Omental fat pad (tissue), 4 donors: ENCODE results near the gene GRM8. TPM values are rescaled to one million over a fixed set of nuclear protein-coding genes. Genes with fewer than 3 reads are reported as not detected.
A peak's percentile ranks its signal among the peaks of the same experiment; 100 is the strongest.

Experiments used
- ATAC-seq: fragments of 150-250 bp; one replicate; pipeline ENCODE4 v1.9.1; 2016; ENCODE audit warnings: mild to moderate bottlenecking, moderate library complexity; ENCODE audit not compliant: low FRiP score
- DNase-seq: peaks from one replicate; pipeline ENCODE4 v3.0.0-alpha.2; 2019; ENCODE audit warnings: low spot score
- CTCF ChIP-seq, 3 donors: fragments of 450-650 bp; IDR thresholded peaks; one replicate each; pipeline ENCODE4 v1.5.1; 2016 to 2017; ENCODE audit warnings: antibody characterized with exemption in 3 of 3, mild to moderate bottlenecking in 3 of 3, moderate library complexity in 2 of 3
- total RNA-seq, 4 donors: library from RNA; depleted of rRNA; stranded (reverse); fragments of >200 nt; gene quantifications; one replicate each; pipeline ENCODE4 v1.1.0, GENCODE V29; 2016

The GRM8 gene
- total RNA-seq, 4 donors from 2014 or later, result not detected

DNA sequence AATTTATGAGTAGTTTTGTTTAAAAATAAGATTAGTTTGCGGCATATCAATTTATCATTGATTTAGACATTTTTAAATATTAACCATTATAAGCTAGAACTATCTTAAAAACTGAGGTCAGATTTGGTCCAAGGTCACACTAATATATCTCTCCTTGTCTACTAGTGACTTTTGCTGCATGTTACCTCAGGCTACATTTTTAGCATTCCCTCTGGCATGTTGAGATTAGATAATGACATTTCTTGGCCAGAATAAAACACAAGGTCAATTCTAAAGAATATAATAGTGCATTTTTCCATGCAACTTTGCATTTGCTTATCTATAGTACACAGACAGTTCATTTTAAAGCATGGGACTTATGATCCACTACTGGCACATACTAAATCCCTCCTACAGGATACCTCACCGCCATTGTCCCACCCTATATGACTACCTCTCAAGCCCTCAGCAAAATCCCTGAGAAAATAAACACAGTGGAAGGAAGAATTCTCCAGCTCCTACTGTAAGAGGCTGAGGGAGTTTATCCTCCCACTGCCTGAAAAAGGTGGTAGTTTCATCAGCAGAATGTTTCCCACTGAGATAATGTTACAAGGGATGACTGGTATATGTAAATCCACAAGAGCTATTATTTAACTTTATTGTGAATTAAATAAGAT is 816.4 kb downstream of the GRM8 start:
- DNase-seq (no peak), ATAC-seq (no peak)
- TF ChIP-seq CTCF (IDR thresholded peaks at IDR 0.05), result no peak

GRCh38 chr7:126426652-126427051 is 826.1 kb downstream of the GRM8 start:
- no peak for TF ChIP-seq CTCF (IDR thresholded peaks at IDR 0.05)
- no peak for ATAC-seq
- no peak for DNase-seq

GRCh38 chr7:126424985-126425384 is 827.8 kb downstream of the GRM8 start:
- DNase-seq, result no peak
- TF ChIP-seq CTCF (IDR thresholded peaks at IDR 0.05), result no peak
- no peak for ATAC-seq

GRCh38 chr7:126419047-126419446 is 833.7 kb downstream of the GRM8 start:
- ATAC-seq, result no peak
- no peak for TF ChIP-seq CTCF (IDR thresholded peaks at IDR 0.05)
- DNase-seq, result no peak

GRCh38 chr7:126411821-126412383 is 840.8 kb downstream of the GRM8 start:
- ATAC-seq (peak; percentile 51), DNase-seq (no peak)
- no peak for TF ChIP-seq CTCF (IDR thresholded peaks at IDR 0.05)

DNA sequence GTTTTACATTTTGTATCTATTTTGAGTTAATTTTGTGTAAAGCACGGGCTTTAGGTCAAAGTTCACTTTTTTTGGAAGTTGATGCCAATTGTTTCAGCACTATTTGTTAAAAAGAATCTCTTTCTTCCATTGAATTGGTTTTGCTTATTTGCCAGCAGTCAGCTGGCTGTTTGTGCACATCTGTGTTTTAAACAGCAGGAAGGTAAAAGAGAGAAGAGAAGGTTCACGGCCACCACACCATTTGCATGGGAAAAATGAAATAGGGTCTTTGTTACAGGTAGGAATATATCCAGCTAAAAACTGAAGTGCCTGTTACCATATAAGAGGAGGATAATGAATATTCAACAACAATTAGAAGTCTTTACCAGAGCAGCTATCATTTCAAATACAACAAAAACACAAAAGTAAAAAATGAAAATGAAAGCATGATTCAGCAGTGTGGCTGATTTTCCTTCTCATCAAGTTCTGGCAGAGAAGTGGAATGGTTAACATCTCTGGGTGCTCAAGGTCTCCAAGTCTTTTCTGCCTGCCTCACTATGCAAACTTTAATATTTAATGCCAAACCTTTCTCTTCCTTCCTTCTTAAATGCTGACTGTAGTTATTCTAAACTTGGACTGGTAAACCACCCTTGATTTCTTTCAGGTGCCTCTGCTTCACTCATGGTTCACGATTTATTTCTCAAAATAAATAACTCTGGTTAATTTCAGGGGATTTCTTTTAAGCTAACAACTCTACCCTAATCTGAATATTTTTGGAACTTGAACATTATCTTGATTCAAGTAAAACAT is 841.5 kb downstream of the GRM8 start:
- no peak for TF ChIP-seq CTCF (IDR thresholded peaks at IDR 0.05)
- DNase-seq (no peak), ATAC-seq (no peak)
